NK-92 treated with Interleukin-12 subunit alpha and Interleukin-12 subunit beta, amount 100 ng/mL, for 24 hours (cell line): ENCODE data around the gene MRM2.

Experiments used
- DNase-seq: peaks from one replicate; lab custom pipeline; 2025; lab: John Stamatoyannopoulos, UW

Gene MRM2

GRCh38 chr7:2266911-2267310, 24.9 kb upstream of the MRM2 start:
- DNase-seq = no peak

GRCh38 chr7:2264158-2264557, 22.2 kb upstream of the MRM2 start:
- no peak for DNase-seq

DNA sequence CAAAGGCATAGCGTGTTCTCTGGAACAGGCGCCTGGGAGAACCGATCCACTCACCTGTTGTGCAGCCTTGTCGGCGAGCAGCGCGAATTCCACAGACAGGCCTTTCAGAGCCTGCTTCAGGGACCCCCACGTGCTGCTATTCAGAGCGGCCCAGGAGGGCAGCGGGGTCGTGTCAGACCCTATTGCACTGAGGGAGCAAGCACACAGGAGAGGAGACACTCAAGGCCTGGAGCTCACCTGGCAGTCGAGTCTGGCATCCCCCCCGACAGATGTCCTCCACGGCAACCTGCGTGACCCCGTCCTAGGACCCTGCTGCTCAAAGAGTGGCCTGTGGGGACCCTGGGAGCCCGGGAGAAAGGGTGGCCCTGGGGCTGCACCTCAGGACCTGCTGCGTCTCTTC, 21.2 kb upstream of the MRM2 start:
- no peak for DNase-seq

- no peak for DNase-seq
Measured at GRCh38 chr7:2261611-2262010, 19.6 kb upstream of the MRM2 start.

DNA sequence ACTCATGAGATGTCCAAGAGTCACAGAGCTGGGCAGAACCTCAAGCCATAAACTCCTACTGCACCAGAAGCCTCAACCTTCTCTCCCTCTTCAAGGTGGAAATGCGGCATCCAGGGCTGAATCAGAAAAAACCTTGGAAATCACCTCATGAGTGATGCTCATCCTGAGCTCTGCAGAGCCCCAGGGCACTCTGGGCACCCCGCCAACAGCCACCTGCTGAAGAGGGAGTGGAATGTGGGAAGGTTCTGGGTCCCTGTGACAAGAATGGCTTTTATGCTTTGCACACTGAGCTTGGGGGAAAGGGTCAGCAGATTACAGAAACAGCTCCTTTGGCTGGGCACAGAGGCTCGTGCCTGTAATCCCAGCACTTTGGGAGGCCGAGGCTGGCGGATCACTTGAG, 18.8 kb upstream of the MRM2 start:
- DNase-seq = no peak

DNA sequence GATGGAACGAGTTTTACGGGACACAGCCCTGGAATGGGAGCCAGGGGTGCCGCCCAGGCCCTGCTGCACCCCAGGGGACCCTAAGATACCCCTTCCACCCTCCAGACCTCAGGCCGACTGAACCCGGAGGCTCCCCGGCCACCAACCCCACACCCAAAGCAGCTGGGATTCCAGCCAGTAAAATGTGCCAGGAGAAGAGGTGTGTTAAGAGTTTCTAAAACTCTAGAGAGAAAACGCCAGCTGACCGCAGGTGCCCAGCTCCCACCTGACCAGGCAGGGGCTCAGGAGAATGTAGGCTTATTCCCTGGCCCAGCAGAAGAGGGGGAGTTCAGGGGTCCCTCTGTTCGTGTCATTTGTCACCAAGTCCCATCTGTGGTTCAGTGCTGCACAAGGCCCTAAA, 17.5 kb upstream of the MRM2 start:
- DNase-seq = no peak

DNA sequence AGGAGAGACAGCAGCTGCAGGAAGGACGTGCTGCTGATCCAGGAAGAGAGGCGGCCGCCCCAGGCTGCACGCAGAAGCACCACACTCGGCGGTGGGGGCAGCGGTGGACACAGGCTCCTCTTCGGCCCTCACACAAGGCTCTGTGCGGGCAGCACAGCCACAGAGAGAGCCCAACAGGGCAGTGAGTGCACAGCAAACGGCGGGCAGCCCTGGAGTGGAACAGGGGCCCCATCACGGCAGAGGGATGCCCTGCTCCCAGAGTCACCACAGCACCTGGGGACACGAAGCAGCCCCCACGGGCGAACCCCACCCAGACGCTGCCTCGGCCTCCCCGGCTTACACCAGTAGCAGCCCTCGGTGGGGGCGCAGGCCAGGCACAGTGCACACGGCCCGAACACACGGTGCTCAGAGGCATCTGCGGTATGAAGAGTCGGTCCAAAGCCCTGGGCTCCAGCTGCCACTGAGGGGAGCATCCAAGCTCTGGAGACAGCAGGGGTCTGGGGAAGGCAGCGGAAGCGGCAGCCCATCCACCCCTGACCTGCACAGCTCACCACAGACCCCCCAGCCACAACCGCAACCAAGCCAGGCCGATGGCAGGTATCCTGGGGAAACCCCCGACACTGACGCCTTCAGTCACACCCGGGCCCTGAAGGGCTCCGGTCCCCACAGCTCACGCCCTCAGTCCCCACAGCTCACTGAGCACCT, 16.8 kb upstream of the MRM2 start:
- DNase-seq = no peak

- no peak for DNase-seq
Measured at GRCh38 chr7:2257651-2258050, 15.6 kb upstream of the MRM2 start.

DNA sequence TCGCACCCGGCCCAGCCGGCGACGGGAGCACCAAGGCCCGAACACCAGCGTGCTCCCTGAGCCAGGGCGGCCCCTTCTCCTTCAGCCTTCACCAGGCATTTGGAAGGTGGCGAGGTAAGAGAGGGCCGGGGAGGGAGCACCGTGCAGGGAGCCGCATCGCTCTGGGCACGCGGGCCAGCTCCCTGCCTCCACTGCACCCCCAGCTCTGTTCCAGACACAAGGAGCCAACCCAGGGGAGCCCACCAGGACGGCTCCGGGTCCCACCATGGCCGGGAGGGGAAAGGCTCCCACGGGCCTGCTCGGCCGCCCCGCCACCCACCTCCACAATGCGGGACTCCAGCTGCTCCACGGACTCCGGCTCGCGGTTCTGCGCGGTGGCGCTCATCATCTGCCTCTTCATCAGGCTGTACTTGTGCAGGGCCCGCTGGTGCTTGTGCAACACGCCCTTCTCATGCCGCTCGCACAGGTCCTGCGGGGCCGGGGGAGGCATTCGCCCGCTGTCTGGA, 15.1 kb upstream of the MRM2 start:
- no peak for DNase-seq

- DNase-seq = no peak
Measured at GRCh38 chr7:2256306-2257045, 14.5 kb upstream of the MRM2 start.

- no peak for DNase-seq
Measured at GRCh38 chr7:2255145-2256139, 13.4 kb upstream of the MRM2 start.

DNA sequence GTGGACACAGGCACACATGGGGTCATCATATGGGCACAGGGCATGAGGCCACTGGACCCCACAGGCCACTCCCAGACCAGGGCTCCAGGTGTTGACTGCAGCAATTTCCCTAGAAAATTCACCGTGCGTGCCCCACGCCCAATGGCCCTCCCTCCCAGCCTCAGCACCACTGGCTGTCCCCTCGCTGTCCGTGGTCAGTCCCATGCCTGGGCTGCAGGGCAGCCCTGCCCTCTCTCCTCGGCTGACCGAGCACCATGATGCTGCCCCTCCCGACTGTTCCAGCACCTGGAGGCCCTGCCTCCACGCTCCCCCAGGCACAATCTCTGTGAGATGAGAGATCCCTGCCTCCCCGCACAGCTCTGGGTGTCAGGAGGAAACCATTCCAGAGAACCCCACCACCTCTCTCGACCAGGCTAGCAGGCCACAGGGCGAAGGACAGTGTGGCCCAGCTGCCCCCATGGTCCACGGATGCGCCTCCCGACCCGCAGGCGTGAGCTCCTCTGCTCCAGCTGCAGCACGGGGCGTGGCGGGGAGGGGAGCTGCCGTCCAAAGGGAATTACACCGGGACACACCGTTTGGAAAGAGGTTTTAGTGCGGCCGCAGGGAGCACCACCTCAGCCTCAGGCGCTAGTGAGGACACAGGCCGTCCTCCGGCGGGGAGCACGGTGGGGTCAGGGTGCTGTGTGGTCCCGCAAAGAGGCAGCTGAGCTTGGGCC, 12.6 kb upstream of the MRM2 start:
- no peak for DNase-seq

GRCh38 chr7:2253525-2254244, 11.7 kb upstream of the MRM2 start:
- DNase-seq = no peak

DNA sequence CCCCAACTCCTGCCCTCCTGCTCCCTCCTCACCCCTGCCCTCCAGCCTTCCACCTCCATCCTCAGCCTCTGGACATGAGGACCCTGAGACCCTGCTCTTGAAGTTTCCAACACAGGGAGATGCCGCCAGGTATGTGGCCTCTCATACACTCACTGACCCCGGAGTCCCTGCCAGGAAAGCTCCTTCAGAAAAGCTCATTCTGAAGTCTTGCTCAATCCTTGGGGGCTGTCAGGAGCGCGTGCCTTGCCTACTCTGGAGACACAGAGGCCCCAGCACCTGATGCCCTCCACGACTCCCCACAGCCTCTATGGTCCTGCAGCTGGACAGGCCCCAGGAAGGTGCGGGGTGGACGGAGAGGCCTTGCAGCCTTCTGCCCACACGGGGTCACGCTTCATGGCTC, 11.0 kb upstream of the MRM2 start:
- DNase-seq = no peak

- DNase-seq = no peak
Measured at GRCh38 chr7:2251841-2252771, 10.1 kb upstream of the MRM2 start.

DNA sequence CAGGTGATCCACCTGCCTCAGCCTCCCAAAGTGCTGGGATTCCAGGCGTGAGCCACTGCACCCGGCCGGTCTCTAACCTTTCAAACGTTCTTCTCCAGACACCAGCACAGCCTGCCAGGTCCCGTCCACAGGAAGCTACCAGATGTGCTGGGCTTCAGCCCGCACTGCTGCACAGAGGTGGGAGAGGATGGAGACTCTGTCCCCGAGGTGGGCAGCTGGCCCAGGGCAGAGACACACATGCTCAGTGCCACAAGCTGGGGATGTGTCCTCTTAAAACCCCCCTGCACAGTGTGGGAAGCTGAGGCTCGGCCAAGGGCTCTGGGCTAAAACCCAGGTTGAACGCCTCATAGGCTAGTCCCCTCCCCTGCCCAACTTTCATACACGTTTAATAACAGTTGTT, 9.4 kb upstream of the MRM2 start:
- DNase-seq = no peak

DNA sequence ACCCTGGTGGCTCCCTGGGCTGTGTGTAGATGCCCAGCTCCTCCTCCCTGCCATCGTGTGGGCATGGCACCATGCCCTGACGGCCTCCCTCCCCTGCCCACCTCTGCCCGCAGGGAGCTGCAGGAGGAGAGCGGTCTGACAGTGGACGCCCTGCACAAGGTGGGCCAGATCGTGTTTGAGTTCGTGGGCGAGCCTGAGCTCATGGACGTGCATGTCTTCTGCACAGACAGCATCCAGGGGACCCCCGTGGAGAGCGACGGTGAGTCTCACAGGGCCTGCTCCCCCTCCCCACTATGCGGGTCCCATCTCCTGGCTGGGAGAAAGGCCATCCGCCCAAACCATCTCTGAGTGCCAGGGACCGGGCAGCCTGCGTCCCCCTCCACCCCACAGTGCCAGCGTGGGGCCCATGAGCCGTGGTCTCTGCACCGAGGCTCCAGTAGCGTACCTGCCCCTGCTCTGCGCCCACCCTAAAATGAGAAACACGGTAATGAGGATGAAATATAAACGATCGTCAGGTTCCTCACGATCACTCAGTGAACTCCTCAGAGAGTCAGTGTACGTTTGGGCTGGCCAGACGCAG, 7.8 kb upstream of the MRM2 start:
- DNase-seq = no peak

DNA sequence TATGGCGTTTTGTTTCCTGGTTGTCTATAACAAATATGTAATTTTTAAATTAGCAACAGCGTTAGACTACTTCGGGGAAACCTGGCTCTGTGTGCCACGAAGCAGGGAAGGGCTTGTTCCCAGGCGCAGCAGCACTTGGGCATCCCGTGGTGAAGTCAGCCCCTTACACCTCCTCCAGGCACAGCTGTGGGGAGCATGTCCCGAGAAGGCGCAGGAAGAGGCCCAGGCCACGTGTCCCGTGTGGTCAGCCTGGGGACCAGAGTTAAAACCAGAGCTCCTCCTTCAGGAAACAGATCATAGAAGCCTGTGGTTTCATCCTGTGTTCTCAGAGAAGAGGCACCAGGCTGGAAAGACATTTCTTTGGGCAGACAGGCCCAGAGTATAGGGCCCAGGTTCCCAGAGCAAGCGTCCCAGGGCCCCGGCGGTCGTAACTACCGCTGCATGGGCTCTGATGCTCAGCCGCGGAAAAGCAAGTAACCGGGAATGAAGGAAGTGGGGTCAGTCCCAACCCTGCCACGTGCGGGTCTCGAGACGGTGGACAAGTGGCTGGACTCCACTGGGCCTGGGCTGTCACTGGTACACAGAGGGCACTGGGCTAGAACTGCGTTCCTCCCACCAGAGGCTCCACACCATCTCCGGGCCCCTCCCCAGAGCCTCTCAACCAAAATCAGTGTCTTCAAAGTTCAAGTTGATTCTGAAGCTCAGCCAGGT, 7.1 kb upstream of the MRM2 start:
- DNase-seq = no peak
